ENCODE results near the gene HOOK1. TPM values are rescaled to one million over a fixed set of nuclear protein-coding genes. Genes with fewer than 3 reads are reported as not detected.
A peak's percentile ranks its signal among the peaks of the same experiment; 100 is the strongest.

Gene HOOK1
- total RNA-seq, 2 donors from 2014 or later, result 19.9 to 23.7 TPM

DNA sequence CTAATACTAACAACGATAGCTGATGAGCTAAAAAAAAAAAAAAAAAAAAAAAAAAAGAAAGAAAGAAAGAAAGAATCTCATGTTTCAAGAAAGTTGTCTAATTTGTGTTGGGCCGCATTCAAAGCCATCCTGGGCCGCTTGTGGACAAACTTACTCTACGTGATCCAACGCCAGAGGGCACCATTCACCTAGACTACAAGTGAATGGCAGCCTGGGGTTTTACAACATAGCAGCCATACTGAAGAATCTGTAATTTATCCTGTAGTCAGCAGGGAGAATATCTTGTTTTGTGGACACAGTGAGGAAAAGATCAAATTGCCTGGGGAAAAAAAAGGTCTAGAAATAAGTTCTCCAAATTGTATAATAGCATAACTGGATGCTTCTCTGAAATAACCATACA is 64.8 kb downstream of the HOOK1 start:
- H3K36me3 ChIP-seq (ENCODE audit: control insufficient read depth, insufficient read depth, low read length), result no peaks in the 10 kb centered on the region
- Mint-ChIP-seq H3K4me3 (no peak overlapping the region), H3K36me3 (ENCODE audit: low read depth) (no peaks in the 10 kb centered on the region), H3K9me3 (no peaks in the 10 kb centered on the region), H3K4me1 (no peaks in the 10 kb centered on the region), H3K27me3 (ENCODE audit: insufficient read depth) (no peaks in the 10 kb centered on the region), H3K27ac (no peak overlapping the region)
- no peaks in the 10 kb centered on the region for H3K4me1 ChIP-seq (ENCODE audit: control insufficient read depth, insufficient read depth, low read length)
- no peak overlapping the region for H3K4me3 ChIP-seq (ENCODE audit: low read length)
- peak; percentile 90 for DNase-seq
- H3K9me3 ChIP-seq (ENCODE audit: control insufficient read depth, low read length), result no peaks in the 10 kb centered on the region
- no peaks in the 10 kb centered on the region for H3K27me3 ChIP-seq (ENCODE audit: control insufficient read depth, insufficient read depth, low read length, poor library complexity, severe bottlenecking)
- TF ChIP-seq, protein P1, sequence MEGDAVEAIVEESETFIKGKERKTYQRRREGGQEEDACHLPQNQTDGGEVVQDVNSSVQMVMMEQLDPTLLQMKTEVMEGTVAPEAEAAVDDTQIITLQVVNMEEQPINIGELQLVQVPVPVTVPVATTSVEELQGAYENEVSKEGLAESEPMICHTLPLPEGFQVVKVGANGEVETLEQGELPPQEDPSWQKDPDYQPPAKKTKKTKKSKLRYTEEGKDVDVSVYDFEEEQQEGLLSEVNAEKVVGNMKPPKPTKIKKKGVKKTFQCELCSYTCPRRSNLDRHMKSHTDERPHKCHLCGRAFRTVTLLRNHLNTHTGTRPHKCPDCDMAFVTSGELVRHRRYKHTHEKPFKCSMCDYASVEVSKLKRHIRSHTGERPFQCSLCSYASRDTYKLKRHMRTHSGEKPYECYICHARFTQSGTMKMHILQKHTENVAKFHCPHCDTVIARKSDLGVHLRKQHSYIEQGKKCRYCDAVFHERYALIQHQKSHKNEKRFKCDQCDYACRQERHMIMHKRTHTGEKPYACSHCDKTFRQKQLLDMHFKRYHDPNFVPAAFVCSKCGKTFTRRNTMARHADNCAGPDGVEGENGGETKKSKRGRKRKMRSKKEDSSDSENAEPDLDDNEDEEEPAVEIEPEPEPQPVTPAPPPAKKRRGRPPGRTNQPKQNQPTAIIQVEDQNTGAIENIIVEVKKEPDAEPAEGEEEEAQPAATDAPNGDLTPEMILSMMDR (conservative IDR thresholded peaks at IDR 0.05), result peak; percentile 85
- whole genome bisulfite sequencing, 2 experiments (ENCODE audit: insufficient coverage in 1 of 2, insufficient read length in 1 of 2), result 40% methylated on average over 4 of the region's 5 CpGs; no CpG with 5 or more reads in 1 of the 2 experiments
- H3K27ac ChIP-seq (ENCODE audit: low read depth, low read length), result no peak overlapping the region
- H3K9ac ChIP-seq (ENCODE audit: extremely low read depth, low read length, poor library complexity, severe bottlenecking), result no peak overlapping the region

DNA sequence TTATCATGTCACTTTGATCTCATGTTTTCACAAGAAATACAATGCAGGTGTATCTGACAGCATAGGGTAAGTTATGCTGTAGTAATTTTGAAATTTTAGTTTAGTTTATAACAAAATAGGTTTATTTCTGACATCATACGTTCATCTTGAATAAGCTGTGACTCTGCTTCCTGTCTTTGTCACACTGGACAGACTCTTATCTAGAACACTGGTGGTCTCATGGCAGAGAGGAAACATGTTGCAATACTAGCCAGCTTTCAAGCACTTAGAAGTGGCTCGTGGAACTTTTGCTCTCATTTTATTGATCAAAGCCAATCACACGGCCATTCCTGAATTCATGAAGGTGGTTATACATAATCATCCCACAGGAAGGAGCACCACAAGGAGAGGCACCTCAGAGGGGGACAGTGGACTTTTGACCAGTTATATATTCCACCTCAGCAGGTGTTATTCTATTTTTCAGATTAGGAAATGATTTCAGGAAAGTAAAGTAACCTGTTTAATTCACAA is 65.3 kb downstream of the HOOK1 start:
- Mint-ChIP-seq H3K27me3 (ENCODE audit: insufficient read depth) (no peaks in the 10 kb centered on the region), H3K4me1 (no peaks in the 10 kb centered on the region), H3K36me3 (ENCODE audit: low read depth) (no peaks in the 10 kb centered on the region), H3K9me3 (no peaks in the 10 kb centered on the region), H3K27ac (no peak overlapping the region), H3K4me3 (no peak overlapping the region)
- Histone ChIP-seq H3K4me1 (ENCODE audit: control insufficient read depth, insufficient read depth, low read length) (no peaks in the 10 kb centered on the region), H3K36me3 (ENCODE audit: control insufficient read depth, insufficient read depth, low read length) (no peaks in the 10 kb centered on the region), H3K4me3 (ENCODE audit: low read length) (no peak overlapping the region), H3K27ac (ENCODE audit: low read depth, low read length) (no peak overlapping the region), H3K9ac (ENCODE audit: extremely low read depth, low read length, poor library complexity, severe bottlenecking) (no peak overlapping the region), H3K9me3 (ENCODE audit: control insufficient read depth, low read length) (no peaks in the 10 kb centered on the region), H3K27me3 (ENCODE audit: control insufficient read depth, insufficient read depth, low read length, poor library complexity, severe bottlenecking) (no peaks in the 10 kb centered on the region)
- 92 to 93% methylated on average over 2 to 3 of the region's 3 CpGs for WGBS, 2 experiments (ENCODE audit: insufficient coverage in 1 of 2, insufficient read length in 1 of 2)
- DNase-seq, result no peak
- TF ChIP-seq, protein P1 (conservative IDR thresholded peaks at IDR 0.05), result no peak

DNA sequence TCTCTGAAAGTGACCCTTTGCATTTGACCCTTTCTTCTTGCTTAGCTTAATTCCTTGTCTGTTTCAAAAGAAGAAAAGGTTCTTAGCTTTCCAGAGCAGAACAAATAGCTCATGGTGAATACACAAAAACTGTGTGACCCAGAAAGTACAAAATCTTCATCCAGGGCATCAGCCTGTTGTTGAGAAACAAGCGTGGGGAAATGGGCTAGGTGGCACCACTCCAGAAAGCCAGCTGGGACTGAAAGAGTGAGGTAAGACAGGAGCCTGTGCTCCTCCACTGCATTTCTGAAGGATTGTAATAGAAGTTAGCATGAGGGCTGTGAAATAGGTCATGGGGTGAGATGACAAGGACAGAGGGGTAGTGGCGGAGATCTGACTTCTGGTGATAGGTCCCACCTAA is 66.0 kb downstream of the HOOK1 start:
- Mint-ChIP-seq H3K4me1 (no peaks in the 10 kb centered on the region), H3K4me3 (no peak overlapping the region), H3K27me3 (ENCODE audit: insufficient read depth) (no peaks in the 10 kb centered on the region), H3K9me3 (no peaks in the 10 kb centered on the region), H3K27ac (no peak overlapping the region), H3K36me3 (ENCODE audit: low read depth) (no peaks in the 10 kb centered on the region)
- TF ChIP-seq, protein P1 (conservative IDR thresholded peaks at IDR 0.05), result no peak
- H3K36me3 ChIP-seq (ENCODE audit: control insufficient read depth, insufficient read depth, low read length), result no peaks in the 10 kb centered on the region
- H3K9ac ChIP-seq (ENCODE audit: extremely low read depth, low read length, poor library complexity, severe bottlenecking), result no peak overlapping the region
- H3K9me3 ChIP-seq (ENCODE audit: control insufficient read depth, low read length), result no peaks in the 10 kb centered on the region
- 88 to 97% methylated on average over 1 to 2 of the region's 2 CpGs for WGBS, 2 experiments (ENCODE audit: insufficient coverage in 1 of 2, insufficient read length in 1 of 2)
- H3K4me1 ChIP-seq (ENCODE audit: control insufficient read depth, insufficient read depth, low read length), result no peaks in the 10 kb centered on the region
- DNase-seq, result no peak
- H3K27ac ChIP-seq (ENCODE audit: low read depth, low read length), result no peak overlapping the region
- H3K4me3 ChIP-seq (ENCODE audit: low read length), result no peak overlapping the region
- no peaks in the 10 kb centered on the region for H3K27me3 ChIP-seq (ENCODE audit: control insufficient read depth, insufficient read depth, low read length, poor library complexity, severe bottlenecking)
